Measurements from ENCODE around the gene SETBP1. TPM values are rescaled to one million over a fixed set of nuclear protein-coding genes. Genes with fewer than 3 reads are reported as not detected.
A peak's percentile ranks its signal among the peaks of the same experiment; 100 is the strongest.

SETBP1 gene
- total RNA-seq, 1 donor = 2.6 TPM

GRCh38 chr18:44967599-44967998, 286.9 kb downstream of the SETBP1 start:
- DNase-seq (ENCODE audit: low read depth) = no peak
- H3K4me3 ChIP-seq (ENCODE audit: low read depth, low read length) = no peak overlapping the region
- TF ChIP-seq, protein P1, sequence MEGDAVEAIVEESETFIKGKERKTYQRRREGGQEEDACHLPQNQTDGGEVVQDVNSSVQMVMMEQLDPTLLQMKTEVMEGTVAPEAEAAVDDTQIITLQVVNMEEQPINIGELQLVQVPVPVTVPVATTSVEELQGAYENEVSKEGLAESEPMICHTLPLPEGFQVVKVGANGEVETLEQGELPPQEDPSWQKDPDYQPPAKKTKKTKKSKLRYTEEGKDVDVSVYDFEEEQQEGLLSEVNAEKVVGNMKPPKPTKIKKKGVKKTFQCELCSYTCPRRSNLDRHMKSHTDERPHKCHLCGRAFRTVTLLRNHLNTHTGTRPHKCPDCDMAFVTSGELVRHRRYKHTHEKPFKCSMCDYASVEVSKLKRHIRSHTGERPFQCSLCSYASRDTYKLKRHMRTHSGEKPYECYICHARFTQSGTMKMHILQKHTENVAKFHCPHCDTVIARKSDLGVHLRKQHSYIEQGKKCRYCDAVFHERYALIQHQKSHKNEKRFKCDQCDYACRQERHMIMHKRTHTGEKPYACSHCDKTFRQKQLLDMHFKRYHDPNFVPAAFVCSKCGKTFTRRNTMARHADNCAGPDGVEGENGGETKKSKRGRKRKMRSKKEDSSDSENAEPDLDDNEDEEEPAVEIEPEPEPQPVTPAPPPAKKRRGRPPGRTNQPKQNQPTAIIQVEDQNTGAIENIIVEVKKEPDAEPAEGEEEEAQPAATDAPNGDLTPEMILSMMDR (IDR thresholded peaks at IDR 0.05; ENCODE audit: insufficient read depth, low read depth, low read length) = no peak

- no peak for DNase-seq (ENCODE audit: low read depth)
- TF ChIP-seq, protein P1 (IDR thresholded peaks at IDR 0.05; ENCODE audit: insufficient read depth, low read depth, low read length) = no peak
- H3K4me3 ChIP-seq (ENCODE audit: low read depth, low read length) = no peak overlapping the region
Observed at GRCh38 chr18:44968336-44968735, 287.6 kb downstream of the SETBP1 start.

DNA sequence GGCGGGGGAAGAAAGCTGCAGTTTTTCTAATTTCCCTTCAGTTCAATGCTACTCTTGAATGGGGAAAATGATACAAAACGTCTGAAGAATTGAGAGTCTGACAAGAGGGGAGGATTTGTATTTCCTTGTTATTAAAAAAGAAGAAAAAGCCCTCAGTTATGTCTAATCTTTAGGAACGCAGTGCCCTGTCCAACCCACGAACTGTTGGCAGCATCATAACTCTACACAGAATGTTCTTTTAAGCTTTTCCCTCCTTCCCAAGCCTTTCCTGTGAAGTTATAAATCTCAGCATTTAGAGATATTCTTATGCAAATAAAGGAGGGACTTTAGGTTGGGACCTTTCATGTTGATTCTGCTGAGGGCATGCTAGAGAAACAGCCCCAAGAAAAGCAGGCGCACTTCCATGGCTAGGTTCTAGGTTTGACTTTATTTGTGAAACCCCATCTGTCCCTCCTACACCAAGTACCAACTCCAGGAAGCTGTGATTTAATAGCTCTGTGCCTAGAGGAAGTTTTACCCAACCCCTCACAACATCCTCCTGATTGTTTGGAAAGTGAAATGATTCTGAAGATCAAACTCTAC, 288.6 kb downstream of the SETBP1 start:
- TF ChIP-seq, protein P1 (IDR thresholded peaks at IDR 0.05; ENCODE audit: insufficient read depth, low read depth, low read length) = no peak
- DNase-seq (ENCODE audit: low read depth) = no peak

DNA sequence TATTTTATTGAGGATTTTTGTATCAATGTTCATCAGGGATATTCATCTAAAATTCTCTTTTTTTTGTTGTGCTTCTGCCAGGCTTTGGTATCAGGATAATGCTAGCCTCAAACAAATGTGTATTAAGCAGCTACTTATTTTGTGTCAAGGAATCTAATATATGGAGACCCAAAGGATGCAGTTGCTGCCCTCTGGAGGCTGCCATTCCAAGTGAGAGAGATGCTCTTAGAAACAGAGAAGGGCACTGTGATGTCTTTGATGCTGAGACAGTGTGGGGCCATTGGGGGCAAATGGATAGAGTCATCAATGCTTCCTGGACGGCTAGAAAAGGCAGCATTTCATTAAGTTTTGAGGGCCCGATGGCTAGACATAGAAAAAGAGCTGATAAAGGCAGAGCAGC, 292.6 kb downstream of the SETBP1 start:
- TF ChIP-seq, protein P1 (IDR thresholded peaks at IDR 0.05; ENCODE audit: insufficient read depth, low read depth, low read length) = peak; percentile 33
- H3K4me3 ChIP-seq (ENCODE audit: low read depth, low read length) = no peak overlapping the region
- peak; percentile 12 for DNase-seq (ENCODE audit: low read depth)

More for the DNA sequence above, 288.6 kb downstream of the SETBP1 start:
- H3K4me3 ChIP-seq (ENCODE audit: low read depth, low read length) = no peak overlapping the region

GRCh38 chr18:44974174-44974573, 293.5 kb downstream of the SETBP1 start:
- TF ChIP-seq, protein P1 (IDR thresholded peaks at IDR 0.05; ENCODE audit: insufficient read depth, low read depth, low read length) = no peak
- no peak for DNase-seq (ENCODE audit: low read depth)
- H3K4me3 ChIP-seq (ENCODE audit: low read depth, low read length) = no peak overlapping the region

GRCh38 chr18:44977856-44978255, 297.2 kb downstream of the SETBP1 start:
- no peak for DNase-seq (ENCODE audit: low read depth)
- H3K4me3 ChIP-seq (ENCODE audit: low read depth, low read length) = no peak overlapping the region
- TF ChIP-seq, protein P1 (IDR thresholded peaks at IDR 0.05; ENCODE audit: insufficient read depth, low read depth, low read length) = no peak

GRCh38 chr18:44979748-44980147, 299.1 kb downstream of the SETBP1 start:
- no peak overlapping the region for H3K4me3 ChIP-seq (ENCODE audit: low read depth, low read length)
- DNase-seq (ENCODE audit: low read depth) = no peak
- TF ChIP-seq, protein P1 (IDR thresholded peaks at IDR 0.05; ENCODE audit: insufficient read depth, low read depth, low read length) = no peak
